Measurements from ENCODE around the gene ARHGAP28.
"Not testable (repeated sequence)": the region's sequence is repeated elsewhere in the genome, so short reads cannot be mapped to it uniquely, and the experiment has no call there.

The ARHGAP28 gene

GRCh38 chr18:6827566-6827965, 98.0 kb downstream of the ARHGAP28 start:
- DNase-seq = not testable (repeated sequence)

- DNase-seq = no peak
Observed at GRCh38 chr18:6830916-6831315, 101.4 kb downstream of the ARHGAP28 start.

GRCh38 chr18:6835345-6835744, 105.8 kb downstream of the ARHGAP28 start:
- DNase-seq = no peak

- no peak for DNase-seq
Observed at GRCh38 chr18:6836331-6836730, 106.8 kb downstream of the ARHGAP28 start.

GRCh38 chr18:6837904-6838303, 108.4 kb downstream of the ARHGAP28 start:
- DNase-seq = no peak

- DNase-seq = no peak
Observed at GRCh38 chr18:6842081-6842480, 112.6 kb downstream of the ARHGAP28 start.

- DNase-seq = no peak
Observed at GRCh38 chr18:6843308-6843707, 113.8 kb downstream of the ARHGAP28 start.

- DNase-seq = not testable (repeated sequence)
Observed at GRCh38 chr18:6845521-6845920, 116.0 kb downstream of the ARHGAP28 start.

GRCh38 chr18:6850396-6850795, 120.9 kb downstream of the ARHGAP28 start:
- no peak for DNase-seq

- no peak for DNase-seq
Observed at GRCh38 chr18:6851480-6851879, 122.0 kb downstream of the ARHGAP28 start.

GRCh38 chr18:6854811-6855210, 125.3 kb downstream of the ARHGAP28 start:
- DNase-seq = no peak

GRCh38 chr18:6855767-6856166, 126.3 kb downstream of the ARHGAP28 start:
- DNase-seq = no peak

GRCh38 chr18:6857300-6857699, 127.8 kb downstream of the ARHGAP28 start:
- no peak for DNase-seq

- DNase-seq = no peak
Observed at GRCh38 chr18:6859676-6860422, 130.3 kb downstream of the ARHGAP28 start.

GRCh38 chr18:6860804-6861448, 131.4 kb downstream of the ARHGAP28 start:
- no peak for DNase-seq

- DNase-seq = no peak
Observed at GRCh38 chr18:6865251-6865650, 135.7 kb downstream of the ARHGAP28 start.

GRCh38 chr18:6866552-6867085, 137.1 kb downstream of the ARHGAP28 start:
- DNase-seq = no peak

- DNase-seq = no peak
Observed at GRCh38 chr18:6868033-6868432, 138.5 kb downstream of the ARHGAP28 start.

- DNase-seq = no peak
Observed at GRCh38 chr18:6871566-6871965, 142.1 kb downstream of the ARHGAP28 start.

- no peak for DNase-seq
Observed at GRCh38 chr18:6873040-6873751, 143.7 kb downstream of the ARHGAP28 start.

GRCh38 chr18:6874315-6874714, 144.8 kb downstream of the ARHGAP28 start:
- no peak for DNase-seq

- no peak for DNase-seq
Observed at GRCh38 chr18:6875749-6876148, 146.2 kb downstream of the ARHGAP28 start.

- DNase-seq = no peak
Observed at GRCh38 chr18:6876641-6877041, 147.1 kb downstream of the ARHGAP28 start.

- DNase-seq = no peak
Observed at GRCh38 chr18:6877288-6877687, 147.8 kb downstream of the ARHGAP28 start.
